HEK293 (cell line): ENCODE results near the gene SLC5A9.

ENCODE experiments used
- CTCF ChIA-PET: fragments of 350-600 bp; formaldehyde crosslinking; extraction: SDS; loops from one replicate; lab custom pipeline; 2021; ENCODE audit warnings: antibody characterized with exemption; lab: Yijun Ruan, JAX
- POLR2A ChIA-PET: fragments of 300-600 bp; formaldehyde crosslinking; extraction: SDS; loops from one replicate; lab custom pipeline; 2020; ENCODE audit warnings: antibody characterized with exemption, inconsistent platforms; lab: Yijun Ruan, JAX
- H3K27ac ChIP-seq: fragments of 200-500 bp; sonication (Bioruptor generic); 2 replicates; pipeline ENCODE4 v1.5.1; 2014; ENCODE audit warnings: low read depth, low read length, control low read depth, inconsistent platforms; ENCODE audit errors: extremely low read depth
- H3K36me3 ChIP-seq, 2 experiments: fragments of 200-500 bp in 1 of 2; sonication (Bioruptor generic) in 1 of 2; 1 replicate in 1 of 2; 2 replicates in 1 of 2; pipeline ENCODE4 v1.5.1; 2014 to 2017; ENCODE audit warnings: inconsistent platforms in 2 of 2, low read length in 2 of 2; ENCODE audit not compliant: control insufficient read depth in 2 of 2, insufficient read depth in 1 of 2
- H3K4me1 ChIP-seq: fragments of 200-500 bp; sonication (Bioruptor generic); 2 replicates; pipeline ENCODE4 v1.5.1; 2014; ENCODE audit warnings: mild to moderate bottlenecking, low read length, inconsistent platforms; ENCODE audit not compliant: control insufficient read depth, insufficient read depth
- H3K4me3 ChIP-seq: 2 replicates; pipeline ENCODE4 v1.5.1; 2011; ENCODE audit warnings: low read depth, mild to moderate bottlenecking, control low read depth, low read length, moderate library complexity
- H3K9me3 ChIP-seq: fragments of 200-500 bp; sonication (Bioruptor generic); 2 replicates; pipeline ENCODE4 v1.5.1; 2014; ENCODE audit warnings: low read depth, low read length, inconsistent platforms; ENCODE audit not compliant: control insufficient read depth, insufficient read depth
- GLIS1 ChIP-seq: fragments of 450-650 bp; formaldehyde crosslinking; IDR thresholded peaks from 2 replicates; pipeline ENCODE4 v1.5.1; 2016; ENCODE audit warnings: missing biosample characterization, missing genetic modification characterization
- HIC1 ChIP-seq: fragments of 450-650 bp; formaldehyde crosslinking; IDR thresholded peaks from 2 replicates; pipeline ENCODE4 v1.5.1; 2016; ENCODE audit warnings: missing biosample characterization, missing genetic modification characterization
- HOXC10 ChIP-seq: sonication (generic); formaldehyde crosslinking; IDR thresholded peaks from 2 replicates; pipeline ENCODE4 v1.8.1; 2023; ENCODE audit warnings: mild to moderate bottlenecking, missing genetic modification reagents
- KLF9 ChIP-seq: fragments of 450-650 bp; formaldehyde crosslinking; IDR thresholded peaks from 2 replicates; pipeline ENCODE4 v1.5.1; 2016; ENCODE audit warnings: missing biosample characterization, missing genetic modification characterization, low read depth
- REPIN1 ChIP-seq: fragments of 450-650 bp; formaldehyde crosslinking; IDR thresholded peaks from 2 replicates; pipeline ENCODE4 v1.5.1; 2017; ENCODE audit warnings: missing biosample characterization, missing genetic modification characterization, low read depth
- SCRT1 ChIP-seq: fragments of 450-650 bp; formaldehyde crosslinking; IDR thresholded peaks from 2 replicates; pipeline ENCODE4 v1.5.1; 2016; ENCODE audit warnings: missing biosample characterization, missing genetic modification characterization, borderline replicate concordance
- WT1 ChIP-seq: fragments of 450-650 bp; formaldehyde crosslinking; IDR thresholded peaks from 2 replicates; pipeline ENCODE4 v1.5.1; 2016; ENCODE audit warnings: missing biosample characterization, missing genetic modification characterization
- YY1 ChIP-seq: fragments of 450-650 bp; formaldehyde crosslinking; IDR thresholded peaks from 2 replicates; pipeline ENCODE4 v1.5.1; 2018; ENCODE audit warnings: missing biosample characterization, missing genetic modification characterization
- ZFP69B ChIP-seq: fragments of 450-650 bp; formaldehyde crosslinking; IDR thresholded peaks from 2 replicates; pipeline ENCODE4 v1.5.1; 2016; ENCODE audit warnings: missing biosample characterization, missing genetic modification characterization
- ZIC2 ChIP-seq: fragments of 450-650 bp; formaldehyde crosslinking; IDR thresholded peaks from 2 replicates; pipeline ENCODE4 v1.5.1; 2016; ENCODE audit warnings: missing biosample characterization, missing genetic modification characterization
- ZNF140 ChIP-seq: fragments of 450-650 bp; formaldehyde crosslinking; IDR thresholded peaks from 2 replicates; pipeline ENCODE4 v1.5.1; 2016; ENCODE audit warnings: missing biosample characterization, missing genetic modification characterization
- ZNF157 ChIP-seq: fragments of 450-650 bp; formaldehyde crosslinking; IDR thresholded peaks from 2 replicates; pipeline ENCODE4 v1.5.1; 2016; ENCODE audit warnings: missing biosample characterization, missing genetic modification characterization
- ZNF2 ChIP-seq: fragments of 450-650 bp; formaldehyde crosslinking; IDR thresholded peaks from 2 replicates; pipeline ENCODE4 v1.5.1; 2016; ENCODE audit warnings: missing biosample characterization, missing genetic modification characterization
- ZNF211 ChIP-seq: fragments of 450-650 bp; formaldehyde crosslinking; IDR thresholded peaks from 2 replicates; pipeline ENCODE4 v1.5.1; 2016; ENCODE audit warnings: low read depth, missing biosample characterization, missing genetic modification characterization
- ZNF223 ChIP-seq: fragments of 450-650 bp; formaldehyde crosslinking; IDR thresholded peaks from 2 replicates; pipeline ENCODE4 v1.5.1; 2016; ENCODE audit warnings: missing biosample characterization, missing genetic modification characterization
- ZNF23 ChIP-seq: fragments of 450-650 bp; formaldehyde crosslinking; IDR thresholded peaks from 2 replicates; pipeline ENCODE4 v1.5.1; 2016; ENCODE audit warnings: missing biosample characterization, missing genetic modification characterization, borderline replicate concordance
- ZNF26 ChIP-seq: fragments of 450-650 bp; formaldehyde crosslinking; IDR thresholded peaks from 2 replicates; pipeline ENCODE4 v1.5.1; 2016; ENCODE audit warnings: missing biosample characterization, missing genetic modification characterization
- ZNF302 ChIP-seq: fragments of 450-650 bp; formaldehyde crosslinking; IDR thresholded peaks from 2 replicates; pipeline ENCODE4 v1.5.1; 2016; ENCODE audit warnings: missing biosample characterization, missing genetic modification characterization, low read depth
- ZNF350 ChIP-seq: fragments of 450-650 bp; formaldehyde crosslinking; IDR thresholded peaks from 2 replicates; pipeline ENCODE4 v1.5.0; 2017; ENCODE audit warnings: missing biosample characterization, mild to moderate bottlenecking, missing genetic modification characterization
- ZNF518A ChIP-seq: fragments of 450-650 bp; formaldehyde crosslinking; conservative IDR thresholded peaks from 2 replicates; pipeline ENCODE4 v1.5.1; 2016; ENCODE audit warnings: low read depth, missing biosample characterization, missing genetic modification characterization
- ZNF549 ChIP-seq: fragments of 450-650 bp; IDR thresholded peaks from 2 replicates; pipeline ENCODE4 v1.5.1; 2018; ENCODE audit warnings: missing biosample characterization, missing genetic modification characterization, mild to moderate bottlenecking, inconsistent platforms, moderate library complexity
- ZNF580 ChIP-seq: fragments of 450-650 bp; formaldehyde crosslinking; IDR thresholded peaks from 2 replicates; pipeline ENCODE4 v1.5.1; 2016; ENCODE audit warnings: missing biosample characterization, missing genetic modification characterization
- ZNF692 ChIP-seq: fragments of 450-650 bp; formaldehyde crosslinking; IDR thresholded peaks from 2 replicates; pipeline ENCODE4 v1.5.1; 2016; ENCODE audit warnings: missing biosample characterization, missing genetic modification characterization

Gene SLC5A9

GRCh38 chr1:48216313-48216712, 6.2 kb upstream of the SLC5A9 start (continued):
- TF ChIP-seq ZNF518A (tag by site-specific recombination) (no peak), SCRT1 (no peak), WT1 (tag by site-specific recombination) (no peak), HOXC10 (CRISPR knock-in tag) (no peak), GLIS1 (tag by site-specific recombination) (no peak), ZNF302 (tag by site-specific recombination) (no peak), KLF9 (tag by site-specific recombination) (no peak), ZNF2 (no peak), HIC1 (tag by site-specific recombination) (no peak), ZNF223 (tag by site-specific recombination) (no peak), ZNF549 (tag by site-specific recombination) (no peak)
- TF ChIP-seq, all 188 proteins: peak for 0

GRCh38 chr1:48216941-48217340, 5.6 kb upstream of the SLC5A9 start:
- ChIA-PET POLR2A (no interaction called here), CTCF (interaction anchor here (0.6 to 2.1 kb wide), 2 partner anchors 11 to 628 kb away, joined by 3 to 5 read pairs; no protein-coding TSS in a partner anchor)
- no peak overlapping the region for H3K4me3 ChIP-seq
- no peaks in the 10 kb centered on the region for H3K9me3 ChIP-seq
- no peak overlapping the region for H3K27ac ChIP-seq
- H3K36me3 ChIP-seq: no peaks in the 10 kb centered on the region
- H3K4me1 ChIP-seq: no peaks in the 10 kb centered on the region
- TF ChIP-seq REPIN1 (tag by site-specific recombination) (no peak), ZIC2 (tag by site-specific recombination) (no peak), ZNF580 (tag by site-specific recombination) (no peak)

GRCh38 chr1:48217856-48218255, 4.7 kb upstream of the SLC5A9 start:
- H3K4me1 ChIP-seq: no peaks in the 10 kb centered on the region
- no peaks in the 10 kb centered on the region for H3K36me3 ChIP-seq
- ChIA-PET POLR2A (no interaction called here), CTCF (interaction anchor here (0.6 kb wide), 1 partner anchor 385 kb away, joined by 3 read pairs; no protein-coding TSS in a partner anchor)
- no peak overlapping the region for H3K4me3 ChIP-seq
- no peak overlapping the region for H3K27ac ChIP-seq
- H3K9me3 ChIP-seq: no peaks in the 10 kb centered on the region
- TF ChIP-seq ZNF350 (tag by site-specific recombination) (no peak), YY1 (tag by site-specific recombination) (no peak), ZNF23 (tag by site-specific recombination) (no peak), ZNF140 (tag by site-specific recombination) (no peak), ZNF26 (tag by site-specific recombination) (no peak), ZNF211 (tag by site-specific recombination) (no peak), ZNF692 (no peak), ZNF157 (tag by site-specific recombination) (no peak), ZFP69B (tag by site-specific recombination) (no peak)
